Measurements from ENCODE around the gene MYH6. TPM values are rescaled to one million over a fixed set of nuclear protein-coding genes. Genes with fewer than 3 reads are reported as not detected.
"Not testable (repeated sequence)": the region's sequence is repeated elsewhere in the genome, so short reads cannot be mapped to it uniquely, and the experiment has no call there.

The MYH6 gene
- total RNA-seq, 1 experiment from 2014 or later: not detected

DNA sequence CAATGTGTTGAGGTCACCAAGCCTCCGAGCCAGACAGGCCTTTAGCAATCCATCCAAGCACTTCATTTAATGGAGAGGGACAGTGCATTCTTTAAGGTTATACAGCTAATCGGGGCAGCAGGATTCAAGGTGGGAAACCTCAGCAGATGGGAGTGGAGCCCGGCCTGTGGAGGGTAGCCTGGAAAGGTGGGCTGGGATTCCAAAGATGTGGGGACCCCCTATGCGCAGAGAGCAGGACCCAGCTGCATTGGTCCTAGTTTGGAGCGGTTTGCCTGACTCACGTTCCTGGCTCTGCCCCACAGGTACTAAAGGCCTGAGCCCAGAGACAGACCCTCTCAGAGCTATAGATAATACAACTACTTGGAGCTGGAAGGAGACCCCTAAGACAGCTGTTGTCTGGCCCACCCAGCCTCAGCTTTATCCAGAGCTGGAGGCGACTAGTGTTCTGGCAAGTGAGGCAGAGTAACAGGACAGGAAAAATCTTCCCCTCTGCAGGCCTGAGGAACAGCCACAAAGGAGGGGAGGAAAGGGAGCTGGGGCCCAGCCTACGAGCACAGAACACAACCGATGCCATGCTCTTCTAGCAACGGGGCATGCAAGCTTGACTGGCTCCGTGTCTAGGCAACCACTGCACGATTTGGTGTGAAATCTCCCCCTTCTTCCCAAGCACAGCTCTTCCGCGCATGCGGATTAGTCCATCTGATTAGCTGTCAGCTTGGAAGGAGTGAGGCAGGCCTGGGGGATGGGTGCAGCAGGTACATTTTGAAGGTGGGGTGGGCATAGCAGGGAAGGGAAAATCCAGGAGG, 28.5 kb upstream of the MYH6 start:
- no peak for DNase-seq (ENCODE audit: extremely low read depth, low read depth)

- no peak for DNase-seq (ENCODE audit: extremely low read depth, low read depth)
These were observed 27.7 kb upstream of the MYH6 start, which contains the start of gene MYH7 for GRCh38 chr14:23435543-23436326. Gene MYH7 (minus strand): TSS chr14:23435660. CDS start chr14:23433732, 1,928 bp downstream.

DNA sequence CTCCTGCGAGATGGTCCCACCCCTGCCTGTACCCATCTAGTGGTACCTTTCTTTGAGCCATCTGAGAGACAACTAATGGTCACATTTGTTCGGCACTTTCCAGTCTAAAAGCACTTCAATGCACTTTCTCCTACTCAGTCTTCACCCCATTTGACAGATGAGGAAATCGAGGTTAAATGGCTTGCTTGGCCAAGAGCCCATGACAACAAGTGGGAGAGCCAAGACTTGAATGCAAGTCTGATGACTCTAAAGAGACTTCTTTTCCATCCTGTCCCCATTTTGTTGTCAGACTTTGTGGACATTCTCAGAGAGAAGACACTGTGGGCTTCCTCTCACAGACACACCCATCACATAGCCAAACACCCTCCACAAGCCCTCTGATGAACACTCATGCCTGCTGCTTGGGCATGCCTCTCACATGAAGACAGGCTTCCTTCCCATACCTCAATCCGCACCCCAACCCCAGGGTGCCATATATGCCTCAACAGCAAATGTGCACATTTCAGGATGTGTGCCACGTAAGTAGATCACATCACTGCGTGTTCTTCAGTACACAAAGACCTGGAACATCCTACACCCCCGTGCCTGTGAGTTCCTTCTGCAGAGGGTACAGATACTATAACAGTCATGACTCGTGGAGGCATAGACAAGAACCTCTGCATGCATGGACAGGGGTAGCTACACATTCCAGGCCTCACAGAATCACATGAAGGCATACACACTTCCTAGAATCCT, 26.6 kb upstream of the MYH6 start:
- no peak for DNase-seq (ENCODE audit: extremely low read depth, low read depth)

DNA sequence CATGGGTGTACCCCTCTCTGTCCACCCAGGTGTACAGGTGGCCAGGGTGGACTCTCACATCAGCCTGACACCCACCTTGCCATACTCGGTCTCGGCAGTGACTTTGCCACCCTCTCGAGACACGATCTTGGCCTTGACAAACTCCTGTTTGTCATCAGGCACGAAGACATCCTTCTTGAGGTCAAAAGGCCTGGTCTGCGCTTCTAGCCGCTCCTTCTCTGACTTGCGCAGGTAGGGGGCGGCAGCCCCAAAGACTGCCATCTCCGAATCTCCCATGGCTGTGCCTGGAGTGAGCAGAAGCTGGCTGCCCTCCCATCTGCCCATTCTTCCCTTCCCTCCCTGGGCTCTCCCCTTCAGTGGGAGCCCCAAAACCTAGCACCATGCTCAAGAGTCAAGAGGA, 25.4 kb upstream of the MYH6 start:
- no peak for DNase-seq (ENCODE audit: extremely low read depth, low read depth)

- no peak for DNase-seq (ENCODE audit: extremely low read depth, low read depth)
These were observed 24.9 kb upstream of the MYH6 start for GRCh38 chr14:23432946-23433345.

DNA sequence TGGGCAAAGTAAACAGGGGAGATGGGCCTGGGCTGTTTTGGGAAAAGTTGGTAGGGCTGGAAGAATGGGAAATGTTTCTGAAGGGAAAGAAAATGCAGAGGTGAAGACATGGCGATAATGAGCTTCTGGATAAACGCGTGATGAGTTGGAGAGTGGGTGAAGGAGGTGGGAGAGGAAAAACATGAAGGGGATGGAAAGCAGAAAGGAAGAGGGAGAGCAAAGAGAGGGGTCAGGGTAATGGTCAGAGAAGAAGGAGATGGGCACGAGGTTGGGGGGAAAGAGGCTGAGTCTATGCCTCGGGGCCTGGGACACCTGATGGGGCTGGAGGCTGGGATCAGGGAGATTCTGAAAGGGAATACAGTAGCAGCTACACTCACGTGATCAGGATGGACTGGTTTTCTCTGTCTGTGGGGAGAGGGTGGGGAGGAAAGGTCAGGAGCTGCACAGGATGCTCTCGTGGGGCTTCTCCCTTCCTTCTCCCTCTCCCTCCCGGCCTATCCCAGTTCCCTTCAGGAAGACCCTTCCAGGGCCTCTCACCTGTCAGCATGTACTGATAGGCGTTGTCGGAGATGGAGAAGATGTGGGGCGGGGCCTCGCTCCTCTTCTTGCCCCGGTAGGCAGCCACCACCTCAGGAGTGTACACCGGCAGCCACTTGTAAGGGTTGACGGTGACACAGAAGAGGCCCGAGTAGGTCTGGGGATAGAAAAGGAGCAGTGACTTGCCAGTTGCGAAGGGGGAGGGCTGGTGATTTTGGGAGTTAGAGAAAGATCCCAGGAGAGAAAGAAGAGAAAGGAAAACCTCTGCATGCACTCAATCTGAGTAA, 24.2 kb upstream of the MYH6 start:
- DNase-seq (ENCODE audit: extremely low read depth, low read depth): no peak

DNA sequence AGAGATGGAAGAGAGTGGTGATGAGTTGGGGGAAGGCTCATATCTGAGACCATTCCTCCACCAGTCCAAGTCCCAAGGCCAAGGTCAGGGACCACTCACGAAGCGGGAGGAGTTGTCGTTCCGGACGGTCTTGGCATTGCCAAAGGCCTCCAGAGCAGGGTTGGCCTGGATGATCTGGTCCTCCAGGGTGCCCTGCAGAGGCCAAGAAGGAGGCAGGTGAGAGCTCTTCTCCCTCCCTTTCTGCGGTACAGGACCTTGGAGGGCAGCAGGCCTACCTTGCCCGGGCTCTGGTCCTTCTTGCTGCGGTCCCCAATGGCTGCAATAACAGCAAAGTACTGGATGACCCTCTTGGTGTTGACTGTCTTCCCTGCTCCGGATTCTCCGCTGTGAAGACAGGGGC, 23.4 kb upstream of the MYH6 start:
- DNase-seq (ENCODE audit: extremely low read depth, low read depth): no peak

DNA sequence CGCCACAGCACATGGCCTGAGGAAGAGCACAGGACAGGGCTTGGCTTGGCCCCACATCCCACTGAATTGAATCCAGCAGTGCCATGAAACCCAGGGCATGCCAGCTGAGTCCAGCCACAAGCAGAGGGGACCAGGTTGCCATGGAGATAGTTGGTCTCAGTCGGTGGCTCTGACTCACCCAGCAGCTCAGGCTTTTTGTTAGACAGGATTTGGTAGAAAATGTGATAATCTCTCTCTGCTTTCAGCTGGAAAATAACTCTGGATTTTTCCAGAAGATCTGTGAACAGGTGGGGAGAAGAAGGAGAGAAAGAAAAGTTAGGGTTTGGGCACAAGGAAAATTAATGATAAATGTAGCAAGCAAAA, 22.6 kb upstream of the MYH6 start:
- DNase-seq (ENCODE audit: extremely low read depth, low read depth): no peak

GRCh38 chr14:23430016-23430722, 22.1 kb upstream of the MYH6 start:
- DNase-seq (ENCODE audit: extremely low read depth, low read depth): no peak

GRCh38 chr14:23428686-23429495, 20.8 kb upstream of the MYH6 start:
- DNase-seq (ENCODE audit: extremely low read depth, low read depth): no peak

DNA sequence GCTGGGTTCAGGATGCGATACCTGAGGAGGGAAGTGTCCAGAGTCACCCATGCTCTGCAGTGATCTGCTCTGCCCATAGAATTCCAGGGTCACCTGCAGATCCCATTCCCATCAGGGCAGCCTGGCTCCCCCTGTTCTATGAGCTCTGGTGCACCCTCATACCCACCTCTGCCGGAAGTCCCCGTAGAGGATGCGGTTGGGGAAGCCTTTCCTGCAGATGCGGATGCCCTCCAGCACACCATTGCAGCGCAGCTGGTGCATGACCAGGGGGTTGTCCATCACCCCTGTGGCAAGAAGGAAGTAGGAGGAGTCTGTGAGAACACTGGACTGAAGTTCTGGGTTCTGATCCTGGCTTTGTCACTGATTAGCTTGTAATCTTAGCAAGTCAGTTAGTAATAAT, 17.7 kb upstream of the MYH6 start:
- not testable (repeated sequence) for DNase-seq (ENCODE audit: extremely low read depth, low read depth)

DNA sequence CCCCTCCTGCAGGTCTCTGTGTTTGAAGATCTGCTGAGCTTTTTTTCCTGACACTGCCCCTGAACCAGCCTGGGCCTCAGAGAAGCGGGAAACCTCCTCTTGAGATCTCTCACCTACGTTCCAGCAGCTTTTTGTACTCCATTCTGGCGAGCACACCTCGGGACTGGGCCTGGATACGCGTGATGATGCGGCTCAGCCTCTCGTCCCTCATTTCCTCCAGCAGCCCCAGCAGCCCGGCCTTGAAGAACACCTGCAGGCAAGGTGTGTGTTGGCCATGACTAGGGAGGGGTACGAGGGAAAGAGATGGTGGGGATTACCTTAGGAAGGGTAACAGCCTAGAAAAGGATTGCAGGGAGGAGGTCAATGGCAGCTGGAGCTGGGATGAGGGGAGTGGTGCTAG, 17.1 kb upstream of the MYH6 start:
- DNase-seq (ENCODE audit: extremely low read depth, low read depth): no peak

DNA sequence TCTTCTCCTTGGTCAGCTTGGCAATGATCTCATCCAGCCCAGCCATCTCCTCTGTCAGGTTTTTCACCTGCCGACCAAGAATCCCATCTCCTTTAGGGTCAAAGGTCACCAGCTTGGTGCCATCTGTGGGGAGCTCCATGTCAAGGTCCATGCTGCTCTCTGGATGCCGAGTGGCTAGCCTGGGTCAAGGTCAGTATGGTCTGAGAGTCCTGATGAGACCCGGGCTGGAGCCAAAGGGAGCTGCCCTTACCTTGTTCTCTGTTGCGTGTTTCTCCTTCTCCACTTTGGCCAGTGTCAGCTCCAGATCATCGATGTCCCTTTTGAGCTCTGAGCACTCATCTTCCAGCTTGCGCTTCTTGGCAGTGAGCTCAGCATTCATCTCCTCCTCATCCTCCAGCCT, 15.6 kb upstream of the MYH6 start:
- DNase-seq (ENCODE audit: extremely low read depth, low read depth): no peak

DNA sequence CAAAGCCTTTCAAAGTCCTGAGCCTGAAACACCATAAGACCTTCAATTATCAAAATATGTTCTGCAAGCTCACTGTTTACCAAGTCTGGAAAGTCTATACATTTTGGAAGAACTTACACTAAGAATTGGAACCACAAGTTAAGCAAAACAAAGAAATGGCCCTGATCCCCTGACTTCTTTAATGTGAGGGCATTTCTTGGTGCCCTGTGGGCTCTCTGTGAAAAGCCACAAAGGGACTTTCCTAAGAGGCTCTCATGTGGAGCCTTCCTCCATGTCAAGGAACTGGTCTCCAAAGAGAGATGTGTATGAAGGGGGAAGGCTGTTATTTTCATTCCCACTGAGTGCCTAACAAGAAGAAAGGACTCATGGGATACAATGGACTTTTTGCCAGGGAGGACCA, 13.5 kb upstream of the MYH6 start:
- no peak for DNase-seq (ENCODE audit: extremely low read depth, low read depth)

- not testable (repeated sequence) for DNase-seq (ENCODE audit: extremely low read depth, low read depth)
These were observed 11.6 kb upstream of the MYH6 start for GRCh38 chr14:23419646-23420045.

DNA sequence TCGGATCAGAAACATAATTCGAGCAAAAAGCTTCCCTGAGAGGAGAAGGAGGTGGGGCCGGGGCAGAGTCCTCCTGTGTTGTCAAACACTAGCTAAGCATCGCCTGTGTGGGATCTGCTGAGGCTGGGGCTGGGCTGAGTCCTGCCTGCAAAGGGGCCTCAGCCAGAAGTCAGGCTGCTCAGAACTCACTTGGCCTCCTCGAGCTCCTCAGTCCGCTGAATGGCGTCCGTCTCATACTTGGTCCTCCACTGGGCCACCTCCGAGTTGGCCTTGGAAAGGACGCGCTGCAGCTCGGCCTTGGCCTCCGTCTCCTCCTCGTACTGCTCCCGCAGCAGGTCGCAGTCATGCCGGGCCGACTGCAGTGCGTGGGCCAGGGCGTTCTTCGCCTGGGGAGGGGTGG, 9.9 kb upstream of the MYH6 start:
- DNase-seq (ENCODE audit: extremely low read depth, low read depth): no peak

DNA sequence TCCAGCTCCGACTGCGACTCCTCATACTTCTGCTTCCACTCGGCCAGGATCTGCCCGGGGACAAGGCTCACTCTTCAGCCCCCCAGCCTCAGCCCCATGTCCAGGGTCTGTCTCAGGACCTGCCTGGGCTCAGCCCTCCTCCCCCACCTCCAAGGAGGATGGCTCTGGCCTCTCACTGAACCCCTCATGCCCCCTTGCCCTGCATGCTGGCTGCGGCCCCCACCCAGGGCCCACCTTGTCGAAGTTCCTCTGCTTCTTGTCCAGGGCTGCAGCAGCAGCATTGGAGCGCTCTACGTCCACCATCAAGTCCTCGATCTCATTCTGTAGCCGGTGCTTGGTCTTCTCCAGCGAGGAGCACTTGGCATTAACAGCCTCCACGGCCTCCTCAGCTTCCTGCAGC, 9.2 kb upstream of the MYH6 start:
- DNase-seq (ENCODE audit: extremely low read depth, low read depth): not testable (repeated sequence)

DNA sequence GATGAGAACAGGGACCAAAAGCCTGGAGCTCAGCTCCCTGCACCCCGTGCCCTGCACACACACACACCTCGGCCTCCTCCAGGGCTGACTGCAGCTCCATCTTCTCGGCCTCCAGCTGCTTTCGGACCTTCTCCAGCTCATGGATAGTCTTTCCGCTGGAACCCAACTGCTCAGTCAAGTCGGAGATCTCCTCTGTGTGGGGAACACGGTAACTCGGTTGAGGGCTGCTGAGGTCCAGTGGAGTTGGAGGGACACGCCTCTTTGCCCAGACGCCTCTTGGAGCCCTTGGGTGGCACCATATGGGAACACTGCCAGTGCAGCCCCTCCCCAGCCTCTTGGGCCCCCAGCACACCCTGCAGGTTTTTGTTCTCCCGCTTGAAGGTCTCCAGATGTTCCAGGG, 8.7 kb upstream of the MYH6 start:
- DNase-seq (ENCODE audit: extremely low read depth, low read depth): no peak
